ENCODE data around the gene PIP. TPM values are rescaled to one million over a fixed set of nuclear protein-coding genes. Genes with fewer than 3 reads are reported as not detected.
"Not testable (repeated sequence)": the region's sequence is repeated elsewhere in the genome, so short reads cannot be mapped to it uniquely, and the experiment has no call there.

PIP gene
- total and polyA plus RNA-seq, 8 donors, result not detected

- Histone ChIP-seq H3K4me1 (no peaks in the 10 kb centered on the region), H3K27me3 (no peaks in the 10 kb centered on the region), H3K9me3 (no peaks in the 10 kb centered on the region), H3K4me3 (no peak overlapping the region), H3K36me3 (no peaks in the 10 kb centered on the region), H3K27ac (no peak overlapping the region)
- DNase-seq, result no peak
- no peak for ATAC-seq
- no peak for TF ChIP-seq CTCF (IDR thresholded peaks at IDR 0.05)
- WGBS, 2 donors, result 82 to 95% methylated on average over 2 of the region's 2 CpGs
- no peak for FAIRE-seq
- intact Hi-C loops (cut with DNase I), result no loop called here
These were observed 45.7 kb downstream of the PIP start for GRCh38 chr7:143177374-143178119.

GRCh38 chr7:143180771-143181170, 48.9 kb downstream of the PIP start:
- H3K27me3 ChIP-seq; DNase-seq; intact Hi-C loops (cut with DNase I); H3K36me3 ChIP-seq; H3K4me1 ChIP-seq; H3K27ac ChIP-seq; ATAC-seq; H3K9me3 ChIP-seq; H3K4me3 ChIP-seq; FAIRE-seq: not testable (repeated sequence)
- WGBS, 2 donors, result 68 to 97% methylated on average over 4 of the region's 4 CpGs

- ATAC-seq (no peak), FAIRE-seq (no peak), DNase-seq (no peak)
- 67 to 85% methylated on average over 2 of the region's 2 CpGs for WGBS, 2 donors
- Histone ChIP-seq H3K4me3 (no peak overlapping the region), H3K9me3 (no peaks in the 10 kb centered on the region), H3K27ac (no peak overlapping the region), H3K27me3 (no peaks in the 10 kb centered on the region), H3K4me1 (no peaks in the 10 kb centered on the region), H3K36me3 (no peaks in the 10 kb centered on the region)
- intact Hi-C loops (cut with DNase I), result no loop called here
- no peak for TF ChIP-seq CTCF (IDR thresholded peaks at IDR 0.05)
These were observed 49.5 kb downstream of the PIP start for GRCh38 chr7:143181349-143181748.

- Histone ChIP-seq H3K9me3 (no peaks in the 10 kb centered on the region), H3K27me3 (no peaks in the 10 kb centered on the region), H3K4me1 (no peaks in the 10 kb centered on the region), H3K27ac (no peak within 1 kb of the TSS), H3K36me3 (no peaks in the 10 kb centered on the region), H3K4me3 (no peak within 1 kb of the TSS)
- FAIRE-seq, result no peak
- no peak for DNase-seq
- no peak for ATAC-seq
- 62 to 77% methylated on average over 3 of the region's 3 CpGs for WGBS, 2 donors
- no peak for TF ChIP-seq CTCF (IDR thresholded peaks at IDR 0.05)
- intact Hi-C loops (cut with DNase I), result no loop called here
These were observed 51.1 kb downstream of the PIP start, which contains the start of gene TAS2R39 for GRCh38 chr7:143183024-143183423. Gene TAS2R39, plus strand, starts transcription at chr7:143183419. Its CDS starts 0 bp downstream, at chr7:143183419.

- Histone ChIP-seq H3K4me3 (no peak overlapping the region), H3K27me3 (no peaks in the 10 kb centered on the region), H3K27ac (no peak overlapping the region), H3K36me3 (no peaks in the 10 kb centered on the region), H3K4me1 (no peaks in the 10 kb centered on the region), H3K9me3 (no peaks in the 10 kb centered on the region)
- TF ChIP-seq CTCF (IDR thresholded peaks at IDR 0.05), result no peak
- intact Hi-C loops (cut with DNase I), result no loop called here
- DNase-seq (no peak), FAIRE-seq (no peak), ATAC-seq (no peak)
- 80 to 82% methylated on average over 1 of the region's 1 CpG for WGBS, 2 donors
These were observed 53.7 kb downstream of the PIP start for GRCh38 chr7:143185551-143185950.
